ENCODE results near the gene PLXNB2.

DNA sequence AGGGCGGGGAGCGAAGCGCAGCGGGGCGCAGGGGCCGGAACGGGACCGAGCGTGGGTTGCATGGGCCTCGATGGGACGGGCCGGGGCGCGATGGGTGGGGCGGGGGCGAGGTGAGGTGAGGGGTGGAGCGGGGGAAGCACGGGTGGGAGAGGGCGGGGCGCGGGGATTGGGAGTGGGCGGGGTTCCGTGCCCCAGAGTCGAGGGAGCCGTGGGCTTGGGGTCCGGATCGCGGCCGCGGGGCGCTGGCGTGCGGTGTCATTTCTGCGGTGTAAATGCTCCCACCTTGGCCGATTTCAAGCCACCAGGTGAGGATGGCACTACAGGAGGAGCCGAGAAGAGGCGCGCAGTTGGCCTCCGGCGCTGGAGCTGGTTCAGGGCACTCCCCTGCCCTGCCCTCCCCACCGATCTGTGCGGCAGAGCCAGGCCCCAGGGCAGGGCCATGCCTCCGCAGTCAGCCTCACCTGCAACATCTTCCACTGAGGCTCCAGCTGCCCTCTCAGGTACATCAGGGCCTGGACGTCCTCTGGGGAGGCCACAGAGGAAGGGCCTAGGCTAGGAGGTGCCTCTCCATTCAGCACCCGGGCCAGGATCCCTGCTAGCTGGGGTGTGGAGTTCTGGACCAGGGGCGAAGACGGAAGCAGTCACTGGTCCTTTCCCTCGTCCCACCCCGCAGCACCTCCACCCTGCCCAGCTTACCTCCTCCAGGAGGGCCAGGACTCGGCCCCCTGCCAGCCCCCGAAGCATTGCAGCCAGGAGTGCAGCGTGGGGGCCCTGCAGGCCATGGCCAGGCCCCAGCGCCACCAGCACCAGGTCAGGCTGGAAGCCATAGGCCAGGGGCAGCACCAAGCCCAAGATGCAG is 62.0 kb downstream of the PLXNB2 start:
- TF ChIP-seq, protein P1, sequence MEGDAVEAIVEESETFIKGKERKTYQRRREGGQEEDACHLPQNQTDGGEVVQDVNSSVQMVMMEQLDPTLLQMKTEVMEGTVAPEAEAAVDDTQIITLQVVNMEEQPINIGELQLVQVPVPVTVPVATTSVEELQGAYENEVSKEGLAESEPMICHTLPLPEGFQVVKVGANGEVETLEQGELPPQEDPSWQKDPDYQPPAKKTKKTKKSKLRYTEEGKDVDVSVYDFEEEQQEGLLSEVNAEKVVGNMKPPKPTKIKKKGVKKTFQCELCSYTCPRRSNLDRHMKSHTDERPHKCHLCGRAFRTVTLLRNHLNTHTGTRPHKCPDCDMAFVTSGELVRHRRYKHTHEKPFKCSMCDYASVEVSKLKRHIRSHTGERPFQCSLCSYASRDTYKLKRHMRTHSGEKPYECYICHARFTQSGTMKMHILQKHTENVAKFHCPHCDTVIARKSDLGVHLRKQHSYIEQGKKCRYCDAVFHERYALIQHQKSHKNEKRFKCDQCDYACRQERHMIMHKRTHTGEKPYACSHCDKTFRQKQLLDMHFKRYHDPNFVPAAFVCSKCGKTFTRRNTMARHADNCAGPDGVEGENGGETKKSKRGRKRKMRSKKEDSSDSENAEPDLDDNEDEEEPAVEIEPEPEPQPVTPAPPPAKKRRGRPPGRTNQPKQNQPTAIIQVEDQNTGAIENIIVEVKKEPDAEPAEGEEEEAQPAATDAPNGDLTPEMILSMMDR (conservative IDR thresholded peaks at IDR 0.05 in 1 of 2, IDR thresholded peaks at IDR 0.05 in 1 of 2; ENCODE audit: low read depth in 1 of 2, low read length in 2 of 2) = no peak
- TF ChIP-seq EZH2 (IDR thresholded peaks at IDR 0.05; ENCODE audit: low read length, missing control alignments) = no peak
